Lower lobe of right lung (tissue), 2 donors: ENCODE data around the gene SH3BP4. TPM values are rescaled to one million over a fixed set of nuclear protein-coding genes. Genes with fewer than 3 reads are reported as not detected.

ENCODE experiments used
- ATAC-seq, 2 donors: fragments of 200-7000 bp; cut with Tn5 transposase; one replicate each; pipeline ENCODE4 v1.9.1; 2020 to 2022; ENCODE audit warnings: mild to moderate bottlenecking in 2 of 2, moderate library complexity in 2 of 2
- DNase-seq: peaks from one replicate; pipeline ENCODE4 v3.0.0-alpha.2; 2020
- H3K27ac ChIP-seq: fragments of 200-600 bp; one replicate; pipeline ENCODE4 v1.8.0; 2022
- H3K27me3 ChIP-seq: fragments of 200-600 bp; one replicate; pipeline ENCODE4 v1.8.0; 2022; ENCODE audit warnings: low read depth
- H3K36me3 ChIP-seq: fragments of 200-600 bp; one replicate; pipeline ENCODE4 v1.8.0; 2022; ENCODE audit warnings: mild to moderate bottlenecking
- H3K4me1 ChIP-seq: fragments of 200-600 bp; one replicate; pipeline ENCODE4 v1.8.0; 2022
- H3K4me3 ChIP-seq: fragments of 200-600 bp; one replicate; pipeline ENCODE4 v1.8.0; 2022; ENCODE audit warnings: mild to moderate bottlenecking
- H3K9me3 ChIP-seq: fragments of 200-600 bp; one replicate; pipeline ENCODE4 v1.8.0; 2022
- intact Hi-C: fragments of 100-400 bp; cut with DNase I; formaldehyde crosslinking; loops from one replicate; pipeline ENCODE4 v1.11.0; 2022
- total RNA-seq: library from RNA; stranded (reverse); fragmentation: NEBNext Ultra II Directional; extraction: Animal tissue kit (Norgen Biotek cat#: 25700); gene quantifications from one replicate; pipeline ENCODE4 v1.2.1, GENCODE V29; 2021
- TF ChIP-seq, protein P1 (sequence below): fragments of 200-600 bp; IDR thresholded peaks from one replicate; pipeline ENCODE4 v1.8.0; 2022; ENCODE audit warnings: antibody characterized with exemption, mild to moderate bottlenecking
- donor health status: DM: no; HTN: yes; CAD: no; lungs with severe emphysema.

The SH3BP4 gene
- total RNA-seq, 1 donor from 2014 or later = 36.8 TPM

DNA sequence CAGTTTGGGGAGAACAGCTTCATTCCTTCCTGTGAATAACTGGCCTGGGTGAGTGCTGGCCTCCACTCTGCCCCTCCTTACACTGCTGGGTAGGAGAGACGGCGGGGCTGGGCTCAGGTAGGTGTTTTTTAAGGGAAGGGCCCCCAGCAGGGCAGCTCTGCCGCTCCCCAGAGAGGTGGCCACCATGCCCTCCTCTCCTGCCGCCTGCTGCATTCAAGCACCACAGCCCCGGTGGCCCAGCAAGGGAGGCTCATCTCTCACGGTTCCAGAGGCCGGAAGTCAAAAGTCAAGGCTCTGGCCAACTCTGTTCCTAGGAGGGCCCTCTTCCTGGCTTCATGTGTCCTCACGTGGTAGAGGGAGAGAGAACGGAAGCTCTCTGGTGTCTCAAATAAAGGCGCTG is 81.1 kb downstream of the SH3BP4 start:
- ATAC-seq = no peak
- intact Hi-C loops = no loop called here
- TF ChIP-seq, protein P1, sequence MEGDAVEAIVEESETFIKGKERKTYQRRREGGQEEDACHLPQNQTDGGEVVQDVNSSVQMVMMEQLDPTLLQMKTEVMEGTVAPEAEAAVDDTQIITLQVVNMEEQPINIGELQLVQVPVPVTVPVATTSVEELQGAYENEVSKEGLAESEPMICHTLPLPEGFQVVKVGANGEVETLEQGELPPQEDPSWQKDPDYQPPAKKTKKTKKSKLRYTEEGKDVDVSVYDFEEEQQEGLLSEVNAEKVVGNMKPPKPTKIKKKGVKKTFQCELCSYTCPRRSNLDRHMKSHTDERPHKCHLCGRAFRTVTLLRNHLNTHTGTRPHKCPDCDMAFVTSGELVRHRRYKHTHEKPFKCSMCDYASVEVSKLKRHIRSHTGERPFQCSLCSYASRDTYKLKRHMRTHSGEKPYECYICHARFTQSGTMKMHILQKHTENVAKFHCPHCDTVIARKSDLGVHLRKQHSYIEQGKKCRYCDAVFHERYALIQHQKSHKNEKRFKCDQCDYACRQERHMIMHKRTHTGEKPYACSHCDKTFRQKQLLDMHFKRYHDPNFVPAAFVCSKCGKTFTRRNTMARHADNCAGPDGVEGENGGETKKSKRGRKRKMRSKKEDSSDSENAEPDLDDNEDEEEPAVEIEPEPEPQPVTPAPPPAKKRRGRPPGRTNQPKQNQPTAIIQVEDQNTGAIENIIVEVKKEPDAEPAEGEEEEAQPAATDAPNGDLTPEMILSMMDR = no peak
- H3K27me3 ChIP-seq = no peaks in the 10 kb centered on the region
- peaks cover 5% of the 10 kb centered on the region for H3K4me1 ChIP-seq
- H3K4me3 ChIP-seq = no peak overlapping the region
- DNase-seq = no peak
- no peaks in the 10 kb centered on the region for H3K9me3 ChIP-seq
- no peak overlapping the region for H3K27ac ChIP-seq
- H3K36me3 ChIP-seq = peaks cover 16% of the 10 kb centered on the region

DNA sequence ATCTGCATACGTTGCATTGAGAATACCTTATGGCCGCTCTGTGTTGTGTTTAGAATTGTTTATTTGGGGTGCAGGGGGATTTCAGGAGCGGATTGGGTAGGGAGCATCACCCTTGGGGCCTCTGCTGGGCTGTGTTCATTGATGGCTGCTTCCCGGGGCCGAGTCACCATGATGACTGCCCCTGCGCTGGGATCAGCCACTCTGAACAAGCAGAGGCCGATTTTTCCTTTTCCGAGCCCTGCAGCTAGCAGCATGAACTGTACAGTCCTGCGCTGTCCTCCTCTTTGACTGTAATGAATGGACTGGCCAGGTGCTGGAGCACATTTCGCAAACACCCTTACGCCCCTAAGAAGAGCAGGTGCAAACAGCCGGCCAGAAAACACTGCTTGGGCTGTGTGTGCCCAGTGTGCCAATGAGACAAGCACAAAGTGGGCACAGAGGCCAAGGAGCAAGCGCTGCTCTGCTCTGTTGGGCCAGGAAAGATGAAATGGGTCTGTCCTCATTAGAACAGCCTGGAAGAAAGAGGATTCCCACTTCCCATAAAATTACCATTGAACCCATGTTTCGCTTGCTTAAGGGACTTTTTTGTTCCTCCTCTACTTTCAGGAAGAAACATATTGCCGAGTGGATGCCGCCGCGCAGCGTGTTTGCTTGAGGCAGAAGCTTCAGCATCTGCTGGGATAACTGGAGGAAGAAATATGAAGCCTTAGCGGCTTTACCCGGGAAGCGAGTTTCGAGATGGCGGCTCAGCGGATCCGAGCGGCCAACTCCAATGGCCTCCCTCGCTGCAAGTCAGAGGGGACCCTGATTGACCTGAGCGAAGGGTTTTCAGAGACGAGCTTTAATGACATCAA is 82.7 kb downstream of the SH3BP4 start:
- no peaks in the 10 kb centered on the region for H3K27me3 ChIP-seq
- H3K36me3 ChIP-seq = peaks cover 17% of the 10 kb centered on the region
- no peak for ATAC-seq
- H3K4me1 ChIP-seq = no peaks in the 10 kb centered on the region
- no peak overlapping the region for H3K4me3 ChIP-seq
- no peak overlapping the region for H3K27ac ChIP-seq
- no peak for DNase-seq
- TF ChIP-seq, protein P1 = no peak
- no peaks in the 10 kb centered on the region for H3K9me3 ChIP-seq
- intact Hi-C loops = no loop called here

DNA sequence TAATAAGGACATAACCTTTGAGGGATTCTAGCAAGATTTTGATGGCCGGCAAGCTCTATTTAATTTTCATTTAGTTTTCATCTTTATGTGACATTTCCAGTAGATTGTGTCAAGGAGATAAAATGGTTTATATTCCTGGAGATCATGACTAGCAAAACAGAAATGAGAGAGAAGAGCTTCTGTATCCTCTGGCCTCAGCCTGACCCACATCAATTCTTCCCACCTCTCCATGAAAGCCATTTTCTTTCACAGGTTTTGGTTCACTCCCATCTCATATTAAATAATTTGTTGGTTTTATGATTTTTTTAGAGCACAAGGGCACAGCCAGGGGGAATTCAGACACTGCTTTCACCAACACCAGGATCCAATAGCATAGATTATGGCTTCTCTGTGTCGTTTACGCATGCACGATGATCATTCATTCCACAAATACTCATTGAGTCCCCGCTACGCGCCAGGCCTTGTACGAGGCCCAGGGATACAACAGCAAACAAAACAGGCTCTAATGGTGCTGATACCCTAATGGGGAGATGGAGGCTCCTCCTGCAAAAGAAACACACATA is 85.9 kb downstream of the SH3BP4 start:
- peaks cover 38% of the 10 kb centered on the region for H3K36me3 ChIP-seq
- H3K9me3 ChIP-seq = no peaks in the 10 kb centered on the region
- TF ChIP-seq, protein P1 = no peak
- no peaks in the 10 kb centered on the region for H3K4me1 ChIP-seq
- H3K27ac ChIP-seq = no peak overlapping the region
- DNase-seq = no peak
- intact Hi-C loops = no loop called here
- H3K27me3 ChIP-seq = no peaks in the 10 kb centered on the region
- no peak for ATAC-seq
- no peak overlapping the region for H3K4me3 ChIP-seq

DNA sequence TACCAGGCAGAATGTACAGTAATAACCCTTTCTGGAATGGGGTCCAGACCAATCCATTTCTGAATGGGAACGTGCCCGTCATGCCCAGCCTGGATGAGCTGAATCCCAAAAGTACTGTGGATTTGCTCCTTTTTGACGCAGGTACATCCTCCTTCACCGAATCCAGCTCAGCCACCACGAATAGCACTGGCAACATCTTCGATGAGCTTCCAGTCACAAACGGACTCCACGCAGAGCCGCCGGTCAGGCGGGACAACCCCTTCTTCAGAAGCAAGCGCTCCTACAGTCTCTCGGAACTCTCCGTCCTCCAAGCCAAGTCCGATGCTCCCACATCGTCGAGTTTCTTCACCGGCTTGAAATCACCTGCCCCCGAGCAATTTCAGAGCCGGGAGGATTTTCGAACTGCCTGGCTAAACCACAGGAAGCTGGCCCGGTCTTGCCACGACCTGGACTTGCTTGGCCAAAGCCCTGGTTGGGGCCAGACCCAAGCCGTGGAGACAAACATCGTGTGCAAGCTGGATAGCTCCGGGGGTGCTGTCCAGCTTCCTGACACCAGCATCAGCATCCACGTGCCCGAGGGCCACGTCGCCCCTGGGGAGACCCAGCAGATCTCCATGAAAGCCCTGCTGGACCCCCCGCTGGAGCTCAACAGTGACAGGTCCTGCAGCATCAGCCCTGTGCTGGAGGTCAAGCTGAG is 89.6 kb downstream of the SH3BP4 start:
- intact Hi-C loops = no loop called here
- peaks cover 34% of the 10 kb centered on the region for H3K36me3 ChIP-seq
- no peak overlapping the region for H3K27ac ChIP-seq
- H3K9me3 ChIP-seq = no peaks in the 10 kb centered on the region
- DNase-seq = no peak
- H3K4me3 ChIP-seq = no peak overlapping the region
- H3K27me3 ChIP-seq = no peaks in the 10 kb centered on the region
- no peak for ATAC-seq
- TF ChIP-seq, protein P1 = no peak
- H3K4me1 ChIP-seq = peaks cover 15% of the 10 kb centered on the region

DNA sequence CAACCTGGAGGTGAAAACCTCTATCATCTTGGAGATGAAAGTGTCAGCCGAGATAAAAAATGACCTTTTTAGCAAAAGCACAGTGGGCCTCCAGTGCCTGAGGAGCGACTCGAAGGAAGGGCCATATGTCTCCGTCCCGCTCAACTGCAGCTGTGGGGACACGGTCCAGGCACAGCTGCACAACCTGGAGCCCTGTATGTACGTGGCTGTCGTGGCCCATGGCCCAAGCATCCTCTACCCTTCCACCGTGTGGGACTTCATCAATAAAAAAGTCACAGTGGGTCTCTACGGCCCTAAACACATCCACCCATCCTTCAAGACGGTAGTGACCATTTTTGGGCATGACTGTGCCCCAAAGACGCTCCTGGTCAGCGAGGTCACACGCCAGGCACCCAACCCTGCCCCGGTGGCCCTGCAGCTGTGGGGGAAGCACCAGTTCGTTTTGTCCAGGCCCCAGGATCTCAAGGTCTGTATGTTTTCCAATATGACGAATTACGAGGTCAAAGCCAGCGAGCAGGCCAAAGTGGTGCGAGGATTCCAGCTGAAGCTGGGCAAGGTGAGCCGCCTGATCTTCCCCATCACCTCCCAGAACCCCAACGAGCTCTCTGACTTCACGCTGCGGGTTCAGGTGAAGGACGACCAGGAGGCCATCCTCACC is 90.2 kb downstream of the SH3BP4 start:
- intact Hi-C loops = no loop called here
- H3K27me3 ChIP-seq = no peaks in the 10 kb centered on the region
- no peak for ATAC-seq
- no peaks in the 10 kb centered on the region for H3K9me3 ChIP-seq
- peaks cover 15% of the 10 kb centered on the region for H3K4me1 ChIP-seq
- TF ChIP-seq, protein P1 = no peak
- no peak overlapping the region for H3K4me3 ChIP-seq
- H3K36me3 ChIP-seq = peaks cover 37% of the 10 kb centered on the region
- no peak overlapping the region for H3K27ac ChIP-seq
- DNase-seq = no peak
